ENCODE data around the gene ADGRE3. TPM values are rescaled to one million over a fixed set of nuclear protein-coding genes. Genes with fewer than 3 reads are reported as not detected.

Gene ADGRE3, protein sequence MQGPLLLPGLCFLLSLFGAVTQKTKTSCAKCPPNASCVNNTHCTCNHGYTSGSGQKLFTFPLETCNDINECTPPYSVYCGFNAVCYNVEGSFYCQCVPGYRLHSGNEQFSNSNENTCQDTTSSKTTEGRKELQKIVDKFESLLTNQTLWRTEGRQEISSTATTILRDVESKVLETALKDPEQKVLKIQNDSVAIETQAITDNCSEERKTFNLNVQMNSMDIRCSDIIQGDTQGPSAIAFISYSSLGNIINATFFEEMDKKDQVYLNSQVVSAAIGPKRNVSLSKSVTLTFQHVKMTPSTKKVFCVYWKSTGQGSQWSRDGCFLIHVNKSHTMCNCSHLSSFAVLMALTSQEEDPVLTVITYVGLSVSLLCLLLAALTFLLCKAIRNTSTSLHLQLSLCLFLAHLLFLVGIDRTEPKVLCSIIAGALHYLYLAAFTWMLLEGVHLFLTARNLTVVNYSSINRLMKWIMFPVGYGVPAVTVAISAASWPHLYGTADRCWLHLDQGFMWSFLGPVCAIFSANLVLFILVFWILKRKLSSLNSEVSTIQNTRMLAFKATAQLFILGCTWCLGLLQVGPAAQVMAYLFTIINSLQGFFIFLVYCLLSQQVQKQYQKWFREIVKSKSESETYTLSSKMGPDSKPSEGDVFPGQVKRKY
- not detected in 5 replicates for total RNA-seq (2022; extraction: Qiagen RNA extraction)

DNA sequence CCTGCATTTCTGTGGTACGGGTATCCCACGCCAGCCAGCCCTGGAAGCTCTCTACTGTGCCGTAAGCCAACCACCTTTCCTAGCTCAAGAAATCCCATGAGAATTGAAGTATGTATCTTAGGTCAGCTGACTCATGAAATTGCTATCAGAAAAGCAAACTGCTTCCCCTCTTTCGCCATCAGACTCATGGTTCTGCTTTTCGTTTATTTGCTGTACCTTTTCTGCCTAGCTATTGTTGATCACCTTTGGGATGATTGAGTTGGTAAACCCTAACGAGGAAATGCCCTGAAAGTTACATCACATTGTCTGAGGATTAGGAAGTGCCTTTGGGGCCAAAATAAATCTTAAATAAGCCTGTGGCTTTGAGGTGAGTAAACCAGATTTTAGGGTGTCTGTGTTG, at the start of gene ADGRE3:
Gene ADGRE3, minus strand, starts transcription at position 81 of the 400 bp plus-strand sequence. Its CDS starts 74 bp downstream, at position 7.

DNA sequence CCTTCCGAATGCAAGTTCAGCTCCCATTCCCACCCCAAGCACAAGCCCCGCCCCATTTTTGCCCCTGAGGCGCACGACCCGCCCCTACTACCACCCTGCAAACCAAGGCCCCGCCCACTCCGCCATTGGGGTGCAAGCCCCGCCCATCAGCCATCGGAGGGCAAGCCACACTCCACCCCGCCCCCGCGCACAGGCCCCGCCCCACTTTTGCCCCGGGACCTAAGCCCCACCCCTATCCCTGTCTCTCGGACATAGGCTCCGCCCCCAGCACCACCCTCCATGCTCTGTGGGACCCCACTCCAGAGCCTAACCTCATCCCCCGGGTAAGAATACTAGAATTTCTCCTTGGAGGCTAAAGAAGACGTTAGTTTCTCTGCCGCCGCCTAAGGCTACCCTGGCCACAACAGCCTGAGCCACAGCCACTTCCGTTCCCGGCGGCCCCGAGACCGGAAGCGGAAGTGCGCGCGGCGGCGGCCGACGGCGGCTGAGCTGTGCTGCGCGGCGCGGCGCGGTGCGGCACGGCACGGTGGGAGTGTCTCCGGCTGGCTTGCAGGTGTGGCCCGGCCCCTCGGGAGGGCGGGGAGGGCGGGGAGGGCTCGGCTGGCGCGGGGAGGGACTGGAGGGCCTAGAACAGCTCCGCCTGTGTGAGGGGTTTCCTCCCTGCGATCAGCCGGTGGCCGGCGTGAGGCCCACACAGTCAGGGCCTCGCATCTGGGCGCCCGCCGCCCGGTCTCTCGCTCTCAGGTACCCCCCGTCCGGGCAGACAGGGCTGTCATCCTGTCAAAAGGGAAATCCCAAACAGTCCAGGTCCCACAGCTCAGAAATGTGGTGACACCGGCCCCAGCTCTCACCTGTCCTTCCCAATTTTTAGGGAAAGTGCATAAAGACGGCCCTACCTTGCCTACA, 15.2 kb upstream of the ADGRE3 start, which contains the start of gene ZNF333:
Gene ZNF333, plus strand, starts transcription at position 451 of the 906 bp plus-strand sequence. CDS start 3,444 bp downstream, outside the sequence.

DNA sequence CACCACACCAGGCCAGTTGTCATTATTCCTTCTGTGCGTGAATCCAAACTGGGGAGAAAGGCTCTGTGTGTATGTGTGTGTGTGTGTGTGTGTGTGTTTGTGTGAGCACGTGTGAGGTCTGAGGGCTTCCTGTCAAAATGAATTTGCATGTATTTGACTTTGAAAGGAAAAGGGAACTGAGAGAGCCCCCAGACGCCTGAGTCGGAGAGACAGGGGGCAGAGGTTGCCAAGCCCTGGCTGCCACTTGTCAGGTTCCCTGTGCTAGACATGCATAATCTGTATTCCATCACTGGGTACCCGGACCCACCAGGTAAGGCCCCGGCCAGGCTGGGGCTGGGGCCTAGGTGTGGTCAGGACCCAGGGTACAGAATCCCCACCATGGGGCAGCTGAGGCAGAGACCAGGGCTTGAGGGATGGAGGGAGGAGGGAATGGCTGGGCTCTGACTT, 91.7 kb downstream of the ADGRE3 start, which contains the start of gene CLEC17A:
Gene CLEC17A, plus strand, starts transcription at position 191 of the 447 bp plus-strand sequence. Its CDS starts 77 bp downstream, at position 268.

DNA sequence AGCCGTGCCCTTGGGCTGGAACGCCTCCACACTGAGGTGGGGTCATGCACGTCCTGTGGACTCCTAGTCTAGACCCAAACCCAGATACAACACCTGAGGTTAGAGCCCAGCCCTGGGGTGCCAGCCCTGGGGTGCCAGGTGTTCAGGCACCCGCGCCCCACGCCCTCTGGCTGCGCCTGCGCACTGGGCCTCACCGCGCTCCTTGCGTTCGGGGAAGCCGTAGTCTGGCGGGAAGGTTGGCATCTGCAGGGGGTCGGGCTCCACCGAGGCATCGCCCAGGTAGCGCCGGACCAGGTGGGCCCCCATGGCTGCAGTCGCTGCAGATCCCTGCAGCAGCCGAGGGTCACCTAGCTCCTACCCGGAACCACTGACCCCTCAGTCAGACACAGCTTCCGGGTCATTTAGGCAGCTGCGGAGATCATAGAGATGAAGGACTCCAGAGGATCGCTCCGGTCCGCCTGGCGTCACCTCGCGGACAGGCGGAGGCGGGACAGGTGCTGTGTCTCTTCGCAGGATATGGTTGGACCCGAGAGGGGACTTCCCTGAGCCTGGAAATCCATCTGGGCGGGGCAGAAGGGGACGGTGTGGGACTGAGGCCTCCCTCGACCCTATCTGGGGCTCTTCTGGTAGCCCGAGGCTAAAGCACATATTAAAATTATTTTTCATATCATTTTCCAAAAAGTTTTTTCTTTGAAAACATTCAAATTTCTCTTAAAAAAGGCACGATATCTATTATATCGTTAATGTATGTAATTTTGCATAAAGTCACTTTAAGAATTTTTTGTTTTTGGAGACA, 102.8 kb downstream of the ADGRE3 start, which contains the start of gene NDUFB7:
Gene NDUFB7, minus strand, starts transcription at position 372 of the 796 bp plus-strand sequence. Its CDS starts 66 bp downstream, at position 306.

Other genes starting within 250 kb of the ADGRE3 start
- 65.6 to 93.4 TPM (median 81.1 TPM) in 5 replicates for gene PKN1, start 241.5 kb downstream of the ADGRE3 start, total RNA-seq (2022; extraction: Qiagen RNA extraction)
- gene PTGER1, start 199.5 kb downstream of the ADGRE3 start, total RNA-seq (2022; extraction: Qiagen RNA extraction), result 0.08 to 0.14 TPM (median 0.12 TPM) in 4 of 5 replicates, not detected in the other
- gene GIPC1, start 178.7 kb downstream of the ADGRE3 start, total RNA-seq (2022; extraction: Qiagen RNA extraction), result 91.4 to 163 TPM (median 158 TPM) in 5 replicates
- 184 to 267 TPM (median 235 TPM) in 5 replicates for gene DNAJB1, start 156.4 kb downstream of the ADGRE3 start, total RNA-seq (2022; extraction: Qiagen RNA extraction)
- gene TECR, start 145.2 kb downstream of the ADGRE3 start, total RNA-seq (2022; extraction: Qiagen RNA extraction), result 142 to 192 TPM (median 181 TPM) in 5 replicates
- gene NDUFB7, start 102.8 kb downstream of the ADGRE3 start, total RNA-seq (2022; extraction: Qiagen RNA extraction), result 160 to 195 TPM (median 190 TPM) in 5 replicates
- not detected in 5 replicates for gene CLEC17A, start 91.8 kb downstream of the ADGRE3 start, total RNA-seq (2022; extraction: Qiagen RNA extraction)
- gene ZNF333, start 15.2 kb upstream of the ADGRE3 start, total RNA-seq (2022; extraction: Qiagen RNA extraction), result 2.2 to 3.4 TPM (median 2.7 TPM) in 5 replicates
- 0.43 to 0.93 TPM (median 0.80 TPM) in 5 replicates for gene ADGRE2, start 103.7 kb upstream of the ADGRE3 start, total RNA-seq (2022; extraction: Qiagen RNA extraction)
- gene OR7A5, start 160.3 kb upstream of the ADGRE3 start, total RNA-seq (2022; extraction: Qiagen RNA extraction), result not detected in 5 replicates
- gene OR7C1, start 160.3 kb upstream of the ADGRE3 start, total RNA-seq (2022; extraction: Qiagen RNA extraction), result not detected in 5 replicates
- gene OR7A10, start 174.1 kb upstream of the ADGRE3 start, total RNA-seq (2022; extraction: Qiagen RNA extraction), result not detected in 5 replicates
- gene OR7A17, start 211.3 kb upstream of the ADGRE3 start, total RNA-seq (2022; extraction: Qiagen RNA extraction), result not detected in 5 replicates